Liver (tissue), 9 donors: ENCODE data around the gene CD300LG. TPM values are rescaled to one million over a fixed set of nuclear protein-coding genes. Genes with fewer than 3 reads are reported as not detected.
"Not testable (repeated sequence)": the region's sequence is repeated elsewhere in the genome, so short reads cannot be mapped to it uniquely, and the experiment has no call there.

ENCODE experiments used
- DNase-seq: peaks from one replicate; pipeline ENCODE4 v3.0.0-alpha.2; 2017; ENCODE audit warnings: low spot score
- H3K27ac ChIP-seq, 2 donors: one replicate each; pipeline ENCODE4 v1.7.0; 2013; ENCODE audit warnings: inconsistent platforms in 2 of 2, low read length in 2 of 2, control low read depth in 1 of 2, low read depth in 1 of 2, mild to moderate bottlenecking in 1 of 2
- H3K27me3 ChIP-seq, 4 donors: one replicate each; pipeline versions ENCODE4 v1.6.1 to v1.7.0; 2013; ENCODE audit warnings: low read length in 3 of 4, inconsistent platforms in 1 of 4, mild to moderate bottlenecking in 1 of 4, moderate library complexity in 1 of 4; ENCODE audit not compliant: control insufficient read depth in 4 of 4, insufficient read depth in 4 of 4
- H3K36me3 ChIP-seq, 4 donors: one replicate each; pipeline versions ENCODE4 v1.6.1 to v1.7.0; 2013; ENCODE audit warnings: low read length in 3 of 4, mild to moderate bottlenecking in 3 of 4, low read depth in 1 of 4, moderate library complexity in 1 of 4; ENCODE audit not compliant: control insufficient read depth in 4 of 4, insufficient read depth in 3 of 4
- H3K4me1 ChIP-seq, 4 donors: one replicate each; pipeline versions ENCODE4 v1.6.1 to v1.7.0; 2013; ENCODE audit warnings: low read length in 3 of 4, mild to moderate bottlenecking in 3 of 4, moderate library complexity in 1 of 4; ENCODE audit not compliant: control insufficient read depth in 4 of 4, insufficient read depth in 4 of 4
- H3K4me3 ChIP-seq, 3 donors: one replicate each; pipeline versions ENCODE4 v1.6.1 to v1.7.0; 2013; ENCODE audit warnings: low read length in 3 of 3, control low read depth in 1 of 3, low read depth in 1 of 3, mild to moderate bottlenecking in 1 of 3
- H3K9ac ChIP-seq, 2 donors: one replicate each; pipeline ENCODE4 v1.7.0; 2013; ENCODE audit warnings: low read length in 2 of 2, mild to moderate bottlenecking in 2 of 2, moderate library complexity in 2 of 2, control low read depth in 1 of 2, low read depth in 1 of 2
- H3K9me3 ChIP-seq, 4 donors: one replicate each; pipeline versions ENCODE4 v1.6.1 to v1.7.0; 2013; ENCODE audit warnings: low read length in 3 of 4; ENCODE audit not compliant: control insufficient read depth in 4 of 4
- ATF3 ChIP-seq: IDR thresholded peaks from 2 replicates; pipeline ENCODE4 v1.6.1; 2016; ENCODE audit warnings: antibody characterized with exemption
- CTCF ChIP-seq: fragments of 150-350 bp; IDR thresholded peaks from 2 replicates; pipeline ENCODE4 v1.5.1; 2017; ENCODE audit warnings: improper control_type of control experiment, low read depth, low read length; ENCODE audit not compliant: missing input control
- EGR1 ChIP-seq, 2 donors: IDR thresholded peaks; 2 replicates each; pipeline ENCODE4 v1.6.1; 2016 to 2018; ENCODE audit warnings: antibody characterized with exemption in 2 of 2, low read depth in 2 of 2
- FOXA1 ChIP-seq: IDR thresholded peaks from 2 replicates; pipeline ENCODE4 v1.6.1; 2016; ENCODE audit warnings: antibody characterized with exemption
- FOXA2 ChIP-seq: IDR thresholded peaks from 2 replicates; pipeline ENCODE4 v1.6.1; 2016; ENCODE audit warnings: antibody characterized with exemption
- GABPA ChIP-seq, 2 donors: IDR thresholded peaks in 1 of 2; conservative IDR thresholded peaks in 1 of 2; 2 replicates each; pipeline ENCODE4 v1.6.1; 2016; ENCODE audit warnings: antibody characterized with exemption in 2 of 2, mild to moderate bottlenecking in 1 of 2, moderate library complexity in 1 of 2
- HNF4A ChIP-seq, 2 donors: conservative IDR thresholded peaks; 2 replicates each; pipeline ENCODE4 v1.6.1; 2016; ENCODE audit warnings: antibody characterized with exemption in 2 of 2, mild to moderate bottlenecking in 2 of 2
- HNF4G ChIP-seq: IDR thresholded peaks from 2 replicates; pipeline ENCODE4 v1.6.1; 2016; ENCODE audit warnings: antibody characterized with exemption
- JUND ChIP-seq, 2 donors: IDR thresholded peaks; 2 replicates each; pipeline ENCODE4 v1.6.1; 2016; ENCODE audit warnings: antibody characterized with exemption in 2 of 2
- MAX ChIP-seq: IDR thresholded peaks from 2 replicates; pipeline ENCODE4 v1.6.1; 2016; ENCODE audit warnings: antibody characterized with exemption
- NR2F2 ChIP-seq: IDR thresholded peaks from 2 replicates; pipeline ENCODE4 v1.6.1; 2016; ENCODE audit warnings: antibody characterized with exemption
- RAD21 ChIP-seq, 2 donors: IDR thresholded peaks; 2 replicates each; pipeline ENCODE4 v1.6.1; 2016; ENCODE audit warnings: antibody characterized with exemption in 2 of 2, mild to moderate bottlenecking in 2 of 2
- REST ChIP-seq: IDR thresholded peaks from 2 replicates; pipeline ENCODE4 v1.6.1; 2016; ENCODE audit warnings: antibody characterized with exemption, mild to moderate bottlenecking
- RXRA ChIP-seq, 2 donors: IDR thresholded peaks; 2 replicates each; pipeline ENCODE4 v1.6.1; 2017 to 2018; ENCODE audit warnings: antibody characterized with exemption in 2 of 2, mild to moderate bottlenecking in 1 of 2
- SP1 ChIP-seq: IDR thresholded peaks from 2 replicates; pipeline ENCODE4 v1.6.1; 2018; ENCODE audit warnings: antibody characterized with exemption, mild to moderate bottlenecking
- TAF1 ChIP-seq: conservative IDR thresholded peaks from 2 replicates; pipeline ENCODE4 v1.6.1; 2016; ENCODE audit warnings: antibody characterized with exemption, mild to moderate bottlenecking
- YY1 ChIP-seq: IDR thresholded peaks from 2 replicates; pipeline ENCODE4 v1.6.1; 2016; ENCODE audit warnings: antibody characterized with exemption, mild to moderate bottlenecking
- ZBTB33 ChIP-seq: IDR thresholded peaks from 2 replicates; pipeline ENCODE4 v1.6.1; 2016; ENCODE audit warnings: antibody characterized with exemption
- WGBS: extraction: QIAGEN DNeasy Blood & Tissue Kit; methylation state at CpG from one replicate; pipeline ENCODE4 v1.1.7; 2013; 5-methylcytosine and 5-hydroxymethylcytosine counted together
- polyA plus RNA-seq, 2 donors: library from polyadenylated mRNA; stranded (reverse) in 1 of 2; unstranded in 1 of 2; fragments of 200-250 nt in 1 of 2; fragments of >200 nt in 1 of 2; fragmentation: Nextera tagmentation in 1 of 2; extraction: Ambion mirVana in 1 of 2; gene quantifications; one replicate each; pipeline versions ENCODE4 v1.2.1 to v1.2.3, GENCODE V29; 2013 to 2015
- total RNA-seq, 2 donors: library from RNA; depleted of rRNA; stranded (reverse); fragments of >200 nt; gene quantifications; one replicate each; pipeline ENCODE4 v1.2.3, GENCODE V29; 2014
- donor health status: healthy.
- donor health status: healthy.
- donor health status: healthy.
- donor health status: healthy.
- donor health status: healthy.

The CD300LG gene
- total and polyA plus RNA-seq, 4 donors, result 0.14 to 0.58 (median 0.20) TPM

- TF ChIP-seq JUND (IDR thresholded peaks at IDR 0.05) (no peak), NR2F2 (no peak), HNF4G (no peak)
Observed at GRCh38 chr17:43892647-43892952, 45.6 kb downstream of the CD300LG start (continued).

- 94% methylated on average over 4 of the region's 4 CpGs for WGBS
- H3K4me3 ChIP-seq, H3K27ac ChIP-seq, H3K27me3 ChIP-seq, H3K9ac ChIP-seq, DNase-seq, H3K36me3 ChIP-seq, H3K4me1 ChIP-seq, H3K9me3 ChIP-seq: not testable (repeated sequence)
Observed at GRCh38 chr17:43894494-43894893, 47.5 kb downstream of the CD300LG start.

GRCh38 chr17:43897831-43898230, 50.9 kb downstream of the CD300LG start:
- Histone ChIP-seq H3K27ac (no peak overlapping the region), H3K9me3 (no peaks in the 10 kb centered on the region), H3K4me3 (no peak overlapping the region), H3K9ac (no peak overlapping the region), H3K4me1 (peaks cover 0 to 8% (median 3%) of the 10 kb centered on the region in 4 donors), H3K36me3 (no peaks in the 10 kb centered on the region), H3K27me3 (peaks cover 0 to 13% (median 2%) of the 10 kb centered on the region in 4 donors)
- no peak for TF ChIP-seq YY1
- no peak for TF ChIP-seq RXRA (IDR thresholded peaks at IDR 0.05)
- no peak for TF ChIP-seq REST
- no peak for TF ChIP-seq MAX
- no peak for TF ChIP-seq GABPA (IDR thresholded peaks at IDR 0.05 in 1 of 2, conservative IDR thresholded peaks at IDR 0.05 in 1 of 2)
- no peak for TF ChIP-seq TAF1
- TF ChIP-seq ATF3, result no peak
- TF ChIP-seq FOXA2, result no peak
- TF ChIP-seq JUND (IDR thresholded peaks at IDR 0.05), result no peak
- TF ChIP-seq NR2F2, result no peak
- TF ChIP-seq SP1, result no peak
- no peak for TF ChIP-seq CTCF
- no peak for TF ChIP-seq EGR1 (IDR thresholded peaks at IDR 0.05; ENCODE audit: low read depth in 2 of 2)
- TF ChIP-seq ZBTB33, result no peak
- TF ChIP-seq RAD21 (IDR thresholded peaks at IDR 0.05), result no peak
- TF ChIP-seq FOXA1, result no peak
- TF ChIP-seq HNF4A (conservative IDR thresholded peaks at IDR 0.05), result no peak
- no peak for DNase-seq
- 81% methylated on average over 3 of the region's 3 CpGs for WGBS
